NB4 (cell line): Measurements from ENCODE around the gene BMPR1A.

Experiments used
- TF ChIP-seq, protein P1 (sequence below): IDR thresholded peaks from one replicate; pipeline ENCODE4 v1.5.1; 2012; ENCODE audit warnings: low read depth, low read length
- TF ChIP-seq, protein P2 (sequence below): IDR thresholded peaks from 2 replicates; pipeline ENCODE4 v1.6.1; 2011; ENCODE audit warnings: low read depth, low read length

DNA sequence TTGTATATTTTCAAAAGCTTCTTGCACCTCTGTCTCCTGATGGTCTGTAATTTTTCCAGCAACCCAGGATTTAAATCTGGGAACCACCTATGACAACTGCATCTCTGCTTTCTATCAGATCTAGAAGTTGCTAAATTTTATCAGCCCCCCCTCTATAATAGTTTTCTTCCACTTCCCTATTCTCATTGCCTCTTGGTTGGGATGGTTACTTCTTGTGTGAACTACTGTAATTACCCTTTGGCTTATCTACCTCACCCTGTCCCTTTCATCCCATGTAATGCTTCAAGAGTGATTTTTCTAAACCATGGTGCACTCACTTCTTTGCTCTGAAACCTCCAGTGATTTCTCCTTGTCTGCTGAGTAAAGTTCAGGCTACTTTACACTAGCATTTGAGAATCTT, 92.3 kb downstream of the BMPR1A start:
- TF ChIP-seq, protein P1, sequence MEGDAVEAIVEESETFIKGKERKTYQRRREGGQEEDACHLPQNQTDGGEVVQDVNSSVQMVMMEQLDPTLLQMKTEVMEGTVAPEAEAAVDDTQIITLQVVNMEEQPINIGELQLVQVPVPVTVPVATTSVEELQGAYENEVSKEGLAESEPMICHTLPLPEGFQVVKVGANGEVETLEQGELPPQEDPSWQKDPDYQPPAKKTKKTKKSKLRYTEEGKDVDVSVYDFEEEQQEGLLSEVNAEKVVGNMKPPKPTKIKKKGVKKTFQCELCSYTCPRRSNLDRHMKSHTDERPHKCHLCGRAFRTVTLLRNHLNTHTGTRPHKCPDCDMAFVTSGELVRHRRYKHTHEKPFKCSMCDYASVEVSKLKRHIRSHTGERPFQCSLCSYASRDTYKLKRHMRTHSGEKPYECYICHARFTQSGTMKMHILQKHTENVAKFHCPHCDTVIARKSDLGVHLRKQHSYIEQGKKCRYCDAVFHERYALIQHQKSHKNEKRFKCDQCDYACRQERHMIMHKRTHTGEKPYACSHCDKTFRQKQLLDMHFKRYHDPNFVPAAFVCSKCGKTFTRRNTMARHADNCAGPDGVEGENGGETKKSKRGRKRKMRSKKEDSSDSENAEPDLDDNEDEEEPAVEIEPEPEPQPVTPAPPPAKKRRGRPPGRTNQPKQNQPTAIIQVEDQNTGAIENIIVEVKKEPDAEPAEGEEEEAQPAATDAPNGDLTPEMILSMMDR, result no peak
- TF ChIP-seq, protein P2, sequence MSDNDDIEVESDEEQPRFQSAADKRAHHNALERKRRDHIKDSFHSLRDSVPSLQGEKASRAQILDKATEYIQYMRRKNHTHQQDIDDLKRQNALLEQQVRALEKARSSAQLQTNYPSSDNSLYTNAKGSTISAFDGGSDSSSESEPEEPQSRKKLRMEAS, result no peak
